HepG2 (cell line): Measurements from ENCODE around the gene DOCK10. TPM values are rescaled to one million over a fixed set of nuclear protein-coding genes. Genes with fewer than 3 reads are reported as not detected.

Experiments used
- ATAC-seq: fragments of 200-7000 bp; cut with Tn5 transposase; 3 replicates; pipeline ENCODE4 v1.9.1; 2020; ENCODE audit warnings: mild to moderate bottlenecking, moderate library complexity
- BruUV-seq: library from RNA; stranded (reverse); fragments of 400-500 nt; replicated peaks from 2 replicates; lab custom pipeline; 2021; lab: Mats Ljungman, UMichigan
- CTCF ChIA-PET: fragments of 300-600 bp; formaldehyde crosslinking; extraction: SDS; loops from one replicate; lab custom pipeline; 2021; ENCODE audit warnings: low total read pairs, inconsistent platforms, low intra/inter-chr PET ratio; lab: Yijun Ruan, JAX
- POLR2A ChIA-PET: fragments of 350-600 bp; sonication (Branson Sonifier 250); formaldehyde crosslinking; loops from one replicate; lab custom pipeline; 2020; ENCODE audit warnings: antibody characterized with exemption, inconsistent platforms; lab: Yijun Ruan, JAX
- DNase-seq: peaks from one replicate; pipeline ENCODE4 v3.0.0-alpha.2; 2015; ENCODE audit warnings: low spot score
- FAIRE-seq: peaks from 3 replicates; lab custom pipeline; 2011; peaks lifted over from hg19 to GRCh38; lab: Jason Lieb, UNC
- H2AFZ ChIP-seq: one replicate; pipeline ENCODE4 v1.6.1; 2011; ENCODE audit warnings: low read length, inconsistent platforms
- H3K27ac ChIP-seq: fragments of 300-600 bp; 3 replicates; pipeline ENCODE4 v1.8.0; 2011; ENCODE audit warnings: mixed run types, mild to moderate bottlenecking, mixed read lengths, low read length, inconsistent platforms; ENCODE audit not compliant: insufficient read depth; ENCODE audit errors: extremely low read length
- H3K27me3 ChIP-seq, 2 experiments: fragments of 200-600 bp in 1 of 2; 2 replicates in 1 of 2; 3 replicates in 1 of 2; pipeline versions ENCODE4 v1.6.0 to v1.8.0; 2011; ENCODE audit warnings: low read length in 2 of 2, mild to moderate bottlenecking in 2 of 2, moderate library complexity in 2 of 2, inconsistent platforms in 1 of 2; ENCODE audit not compliant: insufficient read depth in 2 of 2, control insufficient read depth in 1 of 2
- H3K36me3 ChIP-seq, 2 experiments: fragments of 200-600 bp in 1 of 2; replicated peaks in 1 of 2; 2 replicates in 1 of 2; 3 replicates in 1 of 2; pipeline versions ENCODE4 v1.5.1 to v1.8.0; 2011; ENCODE audit warnings: low read length in 2 of 2, inconsistent platforms in 1 of 2; ENCODE audit not compliant: insufficient read depth in 2 of 2, control insufficient read depth in 1 of 2
- H3K4me1 ChIP-seq: 2 replicates; pipeline ENCODE4 v1.5.1; 2012; ENCODE audit warnings: low read length, inconsistent platforms; ENCODE audit not compliant: insufficient read depth
- H3K4me2 ChIP-seq: 2 replicates; pipeline ENCODE4 v1.6.0; 2011; ENCODE audit warnings: low read depth, low read length, inconsistent platforms
- H3K4me3 ChIP-seq, 3 experiments: fragments of 200-600 bp in 1 of 3; sonication (generic), shearing (Covaris generic) in 1 of 3; replicated peaks in 1 of 3; 2 replicates each; pipeline ENCODE4 v1.5.1; 2011 to 2016; ENCODE audit warnings: low read length in 3 of 3, inconsistent platforms in 2 of 3, low read depth in 2 of 3, mild to moderate bottlenecking in 2 of 3, control low read depth in 1 of 3, mixed read lengths in 1 of 3; ENCODE audit not compliant: insufficient read depth in 1 of 3
- H3K79me2 ChIP-seq: one replicate; pipeline ENCODE4 v1.6.1; 2011; ENCODE audit warnings: low read length, inconsistent platforms; ENCODE audit not compliant: insufficient read depth
- H3K9ac ChIP-seq: 2 replicates; pipeline ENCODE4 v1.6.0; 2011; ENCODE audit warnings: mild to moderate bottlenecking, low read depth, low read length, inconsistent platforms; ENCODE audit not compliant: insufficient read depth
- H3K9me3 ChIP-seq: 2 replicates; pipeline ENCODE4 v1.5.1; 2012; ENCODE audit warnings: mild to moderate bottlenecking, low read length
- H4K20me1 ChIP-seq: 2 replicates; pipeline ENCODE4 v1.6.0; 2011; ENCODE audit warnings: inconsistent platforms, mild to moderate bottlenecking, low read length, moderate library complexity; ENCODE audit not compliant: insufficient read depth
- ARNT2 ChIP-seq: sonication (generic); formaldehyde crosslinking; IDR thresholded peaks from 2 replicates; pipeline ENCODE4 v1.8.0; 2022; ENCODE audit warnings: mild to moderate bottlenecking, low read depth, missing genetic modification reagents, moderate library complexity
- DR1 ChIP-seq: sonication (generic); formaldehyde crosslinking; IDR thresholded peaks from 2 replicates; pipeline ENCODE4 v1.8.0; 2021; ENCODE audit warnings: mild to moderate bottlenecking, missing genetic modification reagents, inconsistent platforms
- GABPA ChIP-seq, 2 experiments: IDR thresholded peaks; 2 replicates each; pipeline ENCODE4 v1.6.1; 2011 to 2016; ENCODE audit warnings: low read depth in 2 of 2, low read length in 1 of 2, missing biosample characterization in 1 of 2, missing genetic modification characterization in 1 of 2
- GFI1 ChIP-seq: sonication (generic); formaldehyde crosslinking; IDR thresholded peaks from 2 replicates; pipeline ENCODE4 v1.5.0; 2020; ENCODE audit warnings: missing genetic modification reagents, mild to moderate bottlenecking, borderline replicate concordance
- KDM6A ChIP-seq: IDR thresholded peaks from 2 replicates; pipeline ENCODE4 v1.6.1; 2016; ENCODE audit warnings: low read depth
- KLF6 ChIP-seq: IDR thresholded peaks from 2 replicates; pipeline ENCODE4 v1.8.0; 2016; ENCODE audit warnings: missing biosample characterization, missing genetic modification reagents
- MAFK ChIP-seq, 2 experiments: IDR thresholded peaks in 1 of 2; conservative IDR thresholded peaks in 1 of 2; 2 replicates each; pipeline ENCODE4 v1.6.1; 2011; ENCODE audit warnings: improper control_type of control experiment in 2 of 2, low read length in 2 of 2
- MLLT10 ChIP-seq: sonication (generic); formaldehyde crosslinking; IDR thresholded peaks from 2 replicates; pipeline ENCODE4 v1.4.0; 2020; ENCODE audit warnings: missing genetic modification reagents
- MXD4 ChIP-seq: IDR thresholded peaks from 2 replicates; pipeline ENCODE4 v1.6.1; 2016; ENCODE audit warnings: mild to moderate bottlenecking, missing biosample characterization, missing genetic modification reagents
- MXI1 ChIP-seq: IDR thresholded peaks from 3 replicates; pipeline ENCODE4 v1.6.1; 2012; ENCODE audit warnings: low read depth, low read length, inconsistent platforms, borderline replicate concordance
- NFRKB ChIP-seq: fragments of 450-650 bp; IDR thresholded peaks from 2 replicates; pipeline ENCODE4 v1.6.1; 2017
- SALL1 ChIP-seq: sonication (generic); formaldehyde crosslinking; IDR thresholded peaks from 2 replicates; pipeline ENCODE4 v1.8.0; 2022; ENCODE audit warnings: mild to moderate bottlenecking, missing genetic modification reagents
- SP5 ChIP-seq: IDR thresholded peaks from 2 replicates; pipeline ENCODE4 v1.6.1; 2016; ENCODE audit warnings: low read depth, borderline replicate concordance
- STAG1 ChIP-seq: sonication (generic); formaldehyde crosslinking; IDR thresholded peaks from 2 replicates; pipeline ENCODE4 v1.4.0; 2020; ENCODE audit warnings: missing genetic modification reagents
- TCF7L2 ChIP-seq: IDR thresholded peaks from 2 replicates; pipeline ENCODE4 v1.6.1; 2011; ENCODE audit warnings: mild to moderate bottlenecking, low read depth, low read length, moderate library complexity
- TRIM24 ChIP-seq: sonication (generic); formaldehyde crosslinking; IDR thresholded peaks from 2 replicates; pipeline ENCODE4 v1.8.0; 2022; ENCODE audit warnings: mild to moderate bottlenecking, missing genetic modification reagents
- ZBTB21 ChIP-seq: sonication (generic); formaldehyde crosslinking; IDR thresholded peaks from 2 replicates; pipeline ENCODE4 v1.4.0; 2020; ENCODE audit warnings: missing genetic modification reagents
- ZFP1 ChIP-seq: IDR thresholded peaks from 2 replicates; pipeline ENCODE4 v1.6.1; 2016
- ZNF207 ChIP-seq: fragments of 450-650 bp; IDR thresholded peaks from 2 replicates; pipeline ENCODE4 v1.6.1; 2016; ENCODE audit warnings: antibody characterized with exemption, borderline replicate concordance
- ZNF234 ChIP-seq: sonication (generic); formaldehyde crosslinking; conservative IDR thresholded peaks from 2 replicates; pipeline ENCODE4 v1.5.1; 2020; ENCODE audit warnings: mild to moderate bottlenecking, missing genetic modification reagents
- ZNF274 ChIP-seq: sonication (generic); formaldehyde crosslinking; IDR thresholded peaks from 2 replicates; pipeline ENCODE4 v1.5.1; 2020; ENCODE audit warnings: mild to moderate bottlenecking, missing genetic modification reagents
- ZNF335 ChIP-seq: sonication (generic); formaldehyde crosslinking; IDR thresholded peaks from 2 replicates; pipeline ENCODE4 v1.4.0; 2020; ENCODE audit warnings: missing genetic modification reagents
- ZNF484 ChIP-seq: sonication (generic); formaldehyde crosslinking; IDR thresholded peaks from 2 replicates; pipeline ENCODE4 v1.5.1; 2020; ENCODE audit warnings: mild to moderate bottlenecking, low read depth, missing genetic modification reagents, borderline replicate concordance
- WGBS: methylation state at CpG from one replicate; pipeline ENCODE4 v1.1.6; 2017; ENCODE audit warnings: low lambda C conversion rate; 5-methylcytosine and 5-hydroxymethylcytosine counted together
- in situ Hi-C: cut with HindIII; loops from 2 replicates; pipeline ENCODE4 v1.10.0; 2017; ENCODE audit warnings: low pct_unique_long_range_greater_than_20kb; ENCODE audit not compliant: extremely low pct_ligation_motif_present
- intact Hi-C: fragments of 100-400 bp; cut with micrococcal nuclease; formaldehyde crosslinking; loops from one replicate; pipeline ENCODE4 v1.10.0; 2022; ENCODE audit not compliant: unreplicated experiment
- polyA plus RNA-seq, 8 experiments: library from polyadenylated mRNA; depleted of rRNA in 3 of 8; stranded (reverse) in 7 of 8; unstranded in 1 of 8; fragments of >200 nt; fragmentation: Illumina TruSeq in 4 of 8; extraction: Trizol in 4 of 8; gene quantifications; 2 replicates each; pipeline versions ENCODE4 v1.2.1 to v1.2.3, GENCODE V29; 2011 to 2016; ENCODE audit warnings: low read depth in 4 of 8, missing spikeins in 1 of 8, mixed read lengths in 1 of 8; ENCODE audit not compliant: insufficient read depth in 1 of 8
- total RNA-seq, 5 experiments: library from RNA; depleted of rRNA; stranded (reverse); fragments of >200 nt; fragmentation: Illumina TruSeq; extraction: Trizol; gene quantifications; 2 replicates each; pipeline ENCODE4 v1.2.3, GENCODE V29; 2016; ENCODE audit warnings: low read depth in 1 of 5
- TF ChIP-seq, protein P1 (sequence below): sonication (generic); formaldehyde crosslinking; IDR thresholded peaks from 2 replicates; pipeline ENCODE4 v1.5.0; 2020; ENCODE audit warnings: mild to moderate bottlenecking, missing genetic modification reagents

Gene DOCK10
- total and polyA plus RNA-seq, 2 of the 13 experiments (the other 11 are each of a cell fraction or from before 2014, with no cell fraction given), result not detected

DNA sequence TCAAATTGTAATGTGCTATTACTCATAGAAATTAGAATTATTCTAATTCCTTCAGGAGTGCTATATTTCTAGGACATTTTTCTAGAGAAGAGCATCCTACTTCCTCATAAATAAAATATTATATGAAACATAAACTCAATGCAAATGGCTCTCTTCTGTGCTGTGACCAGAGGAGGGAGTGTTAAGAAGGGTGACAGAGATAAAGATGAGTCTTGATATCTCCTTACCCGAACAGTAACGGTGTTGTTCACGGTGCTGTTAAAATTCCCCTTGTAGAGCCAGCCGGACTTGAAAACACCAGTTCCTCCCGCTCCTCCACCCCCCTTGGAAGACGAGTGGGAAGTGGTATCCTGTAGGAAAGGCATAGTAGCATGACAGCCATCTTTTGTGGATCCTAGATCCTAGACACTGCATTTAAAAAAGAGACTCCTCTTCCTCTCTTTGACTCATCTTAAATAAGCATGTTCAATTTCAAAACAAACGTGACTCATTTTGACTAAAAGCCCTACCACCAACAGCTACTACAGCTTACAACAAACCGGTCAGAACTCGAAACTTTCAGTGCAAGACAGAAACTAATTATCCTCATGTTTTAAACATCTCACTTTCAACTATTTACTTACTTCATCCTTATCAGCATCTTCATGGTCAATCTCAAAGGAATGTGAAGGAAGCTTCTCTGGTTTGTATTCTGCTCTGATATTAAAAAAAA lies 156.3 kb downstream of the DOCK10 start (continued):
- TF ChIP-seq, protein P1, sequence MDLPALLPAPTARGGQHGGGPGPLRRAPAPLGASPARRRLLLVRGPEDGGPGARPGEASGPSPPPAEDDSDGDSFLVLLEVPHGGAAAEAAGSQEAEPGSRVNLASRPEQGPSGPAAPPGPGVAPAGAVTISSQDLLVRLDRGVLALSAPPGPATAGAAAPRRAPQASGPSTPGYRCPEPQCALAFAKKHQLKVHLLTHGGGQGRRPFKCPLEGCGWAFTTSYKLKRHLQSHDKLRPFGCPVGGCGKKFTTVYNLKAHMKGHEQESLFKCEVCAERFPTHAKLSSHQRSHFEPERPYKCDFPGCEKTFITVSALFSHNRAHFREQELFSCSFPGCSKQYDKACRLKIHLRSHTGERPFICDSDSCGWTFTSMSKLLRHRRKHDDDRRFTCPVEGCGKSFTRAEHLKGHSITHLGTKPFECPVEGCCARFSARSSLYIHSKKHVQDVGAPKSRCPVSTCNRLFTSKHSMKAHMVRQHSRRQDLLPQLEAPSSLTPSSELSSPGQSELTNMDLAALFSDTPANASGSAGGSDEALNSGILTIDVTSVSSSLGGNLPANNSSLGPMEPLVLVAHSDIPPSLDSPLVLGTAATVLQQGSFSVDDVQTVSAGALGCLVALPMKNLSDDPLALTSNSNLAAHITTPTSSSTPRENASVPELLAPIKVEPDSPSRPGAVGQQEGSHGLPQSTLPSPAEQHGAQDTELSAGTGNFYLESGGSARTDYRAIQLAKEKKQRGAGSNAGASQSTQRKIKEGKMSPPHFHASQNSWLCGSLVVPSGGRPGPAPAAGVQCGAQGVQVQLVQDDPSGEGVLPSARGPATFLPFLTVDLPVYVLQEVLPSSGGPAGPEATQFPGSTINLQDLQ (CRISPR knock-in tag), result no peak
- no peak for TF ChIP-seq TCF7L2
- no peak for TF ChIP-seq MXD4 (CRISPR knock-in tag)
- no peak for TF ChIP-seq KLF6
- TF ChIP-seq ZNF335 (CRISPR knock-in tag), result no peak
- TF ChIP-seq ZFP1, result no peak
- no peak for TF ChIP-seq GFI1 (CRISPR knock-in tag)
- no peak for TF ChIP-seq TRIM24 (CRISPR knock-in tag)

DNA sequence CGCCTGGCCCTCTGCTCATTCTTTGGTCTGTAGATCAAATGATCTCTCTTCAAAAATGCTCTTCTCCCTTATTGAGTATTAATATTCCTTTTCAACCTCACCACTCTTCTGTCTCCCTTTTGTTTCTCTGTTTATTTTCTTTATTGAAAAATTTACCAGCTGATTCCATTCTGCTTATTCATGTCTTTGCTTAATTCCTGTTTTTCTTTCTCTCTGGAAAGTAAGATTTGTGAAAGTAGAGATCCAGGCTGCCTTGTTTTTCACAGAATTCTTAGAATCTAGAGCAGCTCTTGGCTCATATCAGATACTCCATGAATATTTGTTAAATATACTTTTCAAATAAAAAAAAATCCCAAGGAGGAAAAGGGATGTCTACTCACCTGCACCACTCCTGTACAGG lies 157.0 kb downstream of the DOCK10 start:
- in situ Hi-C loops, result no loop called here
- H3K36me3 ChIP-seq, result no peaks in the 10 kb centered on the region
- intact Hi-C loops, result no loop called here
- no TSS peak for BruUV-seq
- TF ChIP-seq STAG1 (no peak), ZNF484 (no peak), KDM6A (no peak), SALL1 (CRISPR knock-in tag) (no peak), SP5 (CRISPR knock-in tag) (no peak), NFRKB (no peak), MXI1 (no peak), ZNF234 (CRISPR knock-in tag) (no peak), ZNF274 (CRISPR knock-in tag) (no peak), GABPA (IDR thresholded peaks at IDR 0.05; ENCODE audit: low read depth, low read length) (no peak), GABPA (CRISPR knock-in tag; IDR thresholded peaks at IDR 0.05; ENCODE audit: low read depth) (no peak), DR1 (CRISPR knock-in tag) (no peak), MLLT10 (CRISPR knock-in tag) (no peak), ZBTB21 (CRISPR knock-in tag) (no peak), ARNT2 (CRISPR knock-in tag) (no peak), ZNF207 (no peak), MAFK (conservative IDR thresholded peaks at IDR 0.05 in 1 of 2, IDR thresholded peaks at IDR 0.05 in 1 of 2; ENCODE audit: low read length in 2 of 2) (no peak)
- H3K4me3 ChIP-seq, result no peak overlapping the region
- DNase-seq, result no peak
- no peak overlapping the region for H3K9ac ChIP-seq
- ATAC-seq, result no peak
- H2AFZ ChIP-seq, result no peak overlapping the region
- FAIRE-seq, result no peak
- no peaks in the 10 kb centered on the region for H3K4me1 ChIP-seq
- no peak overlapping the region for H3K4me2 ChIP-seq
- no peaks in the 10 kb centered on the region for H3K79me2 ChIP-seq
- no peak overlapping the region for H3K27ac ChIP-seq
- H3K9me3 ChIP-seq, result no peaks in the 10 kb centered on the region
- POLR2A ChIA-PET, result no interaction called here
- CTCF ChIA-PET, result no interaction called here
- WGBS, result 94% methylated on average over 1 of the region's 1 CpG
- H4K20me1 ChIP-seq, result no peaks in the 10 kb centered on the region
- no peaks in the 10 kb centered on the region for H3K27me3 ChIP-seq
